ENCODE measurements around the gene PLA2G6. TPM values are rescaled to one million over a fixed set of nuclear protein-coding genes. Genes with fewer than 3 reads are reported as not detected.

The PLA2G6 gene
- total RNA-seq, 4 donors from 2014 or later, result 29.2 to 129 (median 44.1) TPM

- no peak for TF ChIP-seq CTCF (IDR thresholded peaks at IDR 0.05; ENCODE audit: low read depth)
These were observed 57.2 kb downstream of the PLA2G6 start for GRCh38 chr22:38124236-38124974.

- TF ChIP-seq CTCF (IDR thresholded peaks at IDR 0.05; ENCODE audit: low read depth), result no peak
These were observed 59.0 kb downstream of the PLA2G6 start for GRCh38 chr22:38122616-38123015.

- TF ChIP-seq CTCF (IDR thresholded peaks at IDR 0.05; ENCODE audit: low read depth), result no peak
These were observed 61.1 kb downstream of the PLA2G6 start for GRCh38 chr22:38120359-38121110.

GRCh38 chr22:38118182-38118581, 63.4 kb downstream of the PLA2G6 start:
- TF ChIP-seq CTCF (IDR thresholded peaks at IDR 0.05; ENCODE audit: low read depth), result no peak

GRCh38 chr22:38115423-38116205, 66.0 kb downstream of the PLA2G6 start:
- TF ChIP-seq CTCF (IDR thresholded peaks at IDR 0.05; ENCODE audit: low read depth), result no peak

GRCh38 chr22:38114484-38115398, 66.9 kb downstream of the PLA2G6 start:
- TF ChIP-seq CTCF (IDR thresholded peaks at IDR 0.05; ENCODE audit: low read depth), result no peak

All from subcutaneous adipose tissue (tissue), 4 donors.